ENCODE data around the gene MACROD2.

Gene MACROD2

DNA sequence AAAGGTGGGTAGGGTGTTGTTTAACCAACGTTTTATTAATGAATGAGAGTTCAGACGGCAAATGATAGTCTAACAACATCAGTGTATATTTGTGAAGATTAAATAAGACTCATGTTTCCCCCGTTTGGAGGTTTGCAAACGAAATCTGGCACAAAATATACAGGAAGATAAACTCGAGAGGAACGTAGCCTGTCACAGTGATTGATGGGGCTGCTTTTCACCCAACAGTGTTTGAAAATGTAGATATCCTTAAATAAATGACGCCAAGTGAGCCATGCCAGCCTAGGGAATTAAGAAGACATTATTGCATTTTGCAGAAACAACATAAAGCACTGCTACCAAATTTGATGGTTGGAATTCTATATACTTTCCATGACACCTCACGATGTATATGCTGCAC, 1038.6 kb downstream of the MACROD2 start:
- ATAC-seq = no peak
- TF ChIP-seq RARB (CRISPR knock-in tag; IDR thresholded peaks at IDR 0.05) = no peak
- TF ChIP-seq ZFP3 (CRISPR knock-in tag; IDR thresholded peaks at IDR 0.05) = no peak
- TF ChIP-seq OSR1 (CRISPR knock-in tag; IDR thresholded peaks at IDR 0.05) = no peak
- no peak for TF ChIP-seq SNAI2 (CRISPR knock-in tag; IDR thresholded peaks at IDR 0.05)
- TF ChIP-seq, protein P1, sequence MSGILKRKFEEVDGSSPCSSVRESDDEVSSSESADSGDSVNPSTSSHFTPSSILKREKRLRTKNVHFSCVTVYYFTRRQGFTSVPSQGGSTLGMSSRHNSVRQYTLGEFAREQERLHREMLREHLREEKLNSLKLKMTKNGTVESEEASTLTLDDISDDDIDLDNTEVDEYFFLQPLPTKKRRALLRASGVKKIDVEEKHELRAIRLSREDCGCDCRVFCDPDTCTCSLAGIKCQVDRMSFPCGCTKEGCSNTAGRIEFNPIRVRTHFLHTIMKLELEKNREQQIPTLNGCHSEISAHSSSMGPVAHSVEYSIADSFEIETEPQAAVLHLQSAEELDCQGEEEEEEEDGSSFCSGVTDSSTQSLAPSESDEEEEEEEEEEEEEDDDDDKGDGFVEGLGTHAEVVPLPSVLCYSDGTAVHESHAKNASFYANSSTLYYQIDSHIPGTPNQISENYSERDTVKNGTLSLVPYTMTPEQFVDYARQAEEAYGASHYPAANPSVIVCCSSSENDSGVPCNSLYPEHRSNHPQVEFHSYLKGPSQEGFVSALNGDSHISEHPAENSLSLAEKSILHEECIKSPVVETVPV (CRISPR knock-in tag; IDR thresholded peaks at IDR 0.05) = no peak
- no peak for TF ChIP-seq ARNTL (CRISPR knock-in tag; IDR thresholded peaks at IDR 0.05; ENCODE audit: borderline replicate concordance, low read depth)
- no peak for TF ChIP-seq PPARA (CRISPR knock-in tag; IDR thresholded peaks at IDR 0.05; ENCODE audit: borderline replicate concordance)
- TF ChIP-seq ISL1 (CRISPR knock-in tag; IDR thresholded peaks at IDR 0.05) = no peak
- TF ChIP-seq TCF4 (CRISPR knock-in tag; IDR thresholded peaks at IDR 0.05; ENCODE audit: borderline replicate concordance) = no peak
- TF ChIP-seq, protein P2, sequence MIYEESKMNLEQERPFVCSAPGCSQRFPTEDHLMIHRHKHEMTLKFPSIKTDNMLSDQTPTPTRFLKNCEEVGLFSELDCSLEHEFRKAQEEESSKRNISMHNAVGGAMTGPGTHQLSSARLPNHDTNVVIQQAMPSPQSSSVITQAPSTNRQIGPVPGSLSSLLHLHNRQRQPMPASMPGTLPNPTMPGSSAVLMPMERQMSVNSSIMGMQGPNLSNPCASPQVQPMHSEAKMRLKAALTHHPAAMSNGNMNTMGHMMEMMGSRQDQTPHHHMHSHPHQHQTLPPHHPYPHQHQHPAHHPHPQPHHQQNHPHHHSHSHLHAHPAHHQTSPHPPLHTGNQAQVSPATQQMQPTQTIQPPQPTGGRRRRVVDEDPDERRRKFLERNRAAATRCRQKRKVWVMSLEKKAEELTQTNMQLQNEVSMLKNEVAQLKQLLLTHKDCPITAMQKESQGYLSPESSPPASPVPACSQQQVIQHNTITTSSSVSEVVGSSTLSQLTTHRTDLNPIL (CRISPR knock-in tag; IDR thresholded peaks at IDR 0.05; ENCODE audit: low read depth) = no peak
- no peak for TF ChIP-seq ZC3H10 (CRISPR knock-in tag; IDR thresholded peaks at IDR 0.05)
- no peak for TF ChIP-seq ZNF8 (CRISPR knock-in tag; IDR thresholded peaks at IDR 0.05)

DNA sequence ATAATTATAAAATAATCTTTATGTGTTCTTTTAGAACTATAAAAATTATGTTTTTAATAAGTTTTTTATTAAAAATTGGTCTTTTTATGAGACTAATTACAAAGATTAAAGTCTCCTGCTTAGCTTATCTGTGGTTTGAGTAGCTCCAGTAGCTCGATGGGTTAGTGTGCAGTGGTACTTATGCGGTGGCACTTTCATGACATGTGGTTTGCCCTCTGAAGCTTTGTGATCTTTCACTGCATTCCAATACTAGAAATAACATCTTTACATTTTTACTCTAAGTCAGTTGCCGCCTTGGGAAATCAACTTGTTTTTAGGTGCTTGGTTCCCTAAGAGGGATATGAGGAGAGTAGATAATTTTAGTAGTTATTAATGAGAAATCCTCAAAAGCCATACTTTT, 1041.6 kb downstream of the MACROD2 start:
- ATAC-seq = no peak
- TF ChIP-seq, protein P2 (CRISPR knock-in tag; IDR thresholded peaks at IDR 0.05; ENCODE audit: low read depth) = no peak

- TF ChIP-seq ZFP30 (CRISPR knock-in tag; IDR thresholded peaks at IDR 0.05) = no peak
- no peak for ATAC-seq
Measured at GRCh38 chr20:15039088-15039752, 1043.9 kb downstream of the MACROD2 start.

- no peak for TF ChIP-seq OSR1 (CRISPR knock-in tag; IDR thresholded peaks at IDR 0.05)
- no peak for TF ChIP-seq SNAI2 (CRISPR knock-in tag; IDR thresholded peaks at IDR 0.05)
- no peak for TF ChIP-seq ZC3H10 (CRISPR knock-in tag; IDR thresholded peaks at IDR 0.05)
- TF ChIP-seq PPARA (CRISPR knock-in tag; IDR thresholded peaks at IDR 0.05; ENCODE audit: borderline replicate concordance) = no peak
- TF ChIP-seq RARB (CRISPR knock-in tag; IDR thresholded peaks at IDR 0.05) = no peak
- TF ChIP-seq TOX (CRISPR knock-in tag; IDR thresholded peaks at IDR 0.05; ENCODE audit: borderline replicate concordance) = no peak
- TF ChIP-seq BACH2 (CRISPR knock-in tag; IDR thresholded peaks at IDR 0.05; ENCODE audit: borderline replicate concordance) = no peak
- no peak for TF ChIP-seq TSHZ2 (CRISPR knock-in tag; IDR thresholded peaks at IDR 0.05)
- TF ChIP-seq CSDC2 (CRISPR knock-in tag; IDR thresholded peaks at IDR 0.05) = no peak
- TF ChIP-seq ZFP30 (CRISPR knock-in tag; IDR thresholded peaks at IDR 0.05) = no peak
- TF ChIP-seq PATZ1 (CRISPR knock-in tag; IDR thresholded peaks at IDR 0.05; ENCODE audit: borderline replicate concordance) = no peak
- TF ChIP-seq ZFP3 (CRISPR knock-in tag; IDR thresholded peaks at IDR 0.05) = no peak
- no peak for TF ChIP-seq TCF4 (CRISPR knock-in tag; IDR thresholded peaks at IDR 0.05; ENCODE audit: borderline replicate concordance)
- TF ChIP-seq ISL1 (CRISPR knock-in tag; IDR thresholded peaks at IDR 0.05) = no peak
- no peak for TF ChIP-seq ARNTL (CRISPR knock-in tag; IDR thresholded peaks at IDR 0.05; ENCODE audit: borderline replicate concordance, low read depth)
- no peak for TF ChIP-seq GLIS3 (CRISPR knock-in tag; IDR thresholded peaks at IDR 0.05)
- no peak for TF ChIP-seq ZNF70 (CRISPR knock-in tag; IDR thresholded peaks at IDR 0.05)
- TF ChIP-seq ZNF565 (CRISPR knock-in tag; conservative IDR thresholded peaks at IDR 0.05; ENCODE audit: low read depth) = no peak
- no peak for TF ChIP-seq ESRRG (CRISPR knock-in tag; IDR thresholded peaks at IDR 0.05)
- ATAC-seq = no peak
Measured at GRCh38 chr20:15042723-15043122, 1047.4 kb downstream of the MACROD2 start.
